Upper lobe of left lung (tissue), 4 donors: ENCODE results near the gene TP53I13.

Source experiments
- EP300 ChIP-seq, 4 donors: sonication (generic); formaldehyde crosslinking; IDR thresholded peaks; one replicate each; pipeline ENCODE4 v1.5.1; 2017; ENCODE audit warnings: antibody characterized with exemption in 4 of 4, control low read depth in 2 of 4
- POLR2A ChIP-seq, 4 donors: fragments of 450-650 bp; IDR thresholded peaks; one replicate each; pipeline ENCODE4 v1.5.1; 2016 to 2017; ENCODE audit warnings: antibody characterized with exemption in 4 of 4, mild to moderate bottlenecking in 2 of 4
- TF ChIP-seq, protein P1 (sequence below), 6 experiments: fragments of 450-650 bp in 4 of 6; fragments of 200-600 bp in 2 of 6; sonication (generic) in 2 of 6; IDR thresholded peaks; one replicate each; pipeline ENCODE4 v1.5.1; 2016 to 2019; ENCODE audit warnings: antibody characterized with exemption in 6 of 6

DNA sequence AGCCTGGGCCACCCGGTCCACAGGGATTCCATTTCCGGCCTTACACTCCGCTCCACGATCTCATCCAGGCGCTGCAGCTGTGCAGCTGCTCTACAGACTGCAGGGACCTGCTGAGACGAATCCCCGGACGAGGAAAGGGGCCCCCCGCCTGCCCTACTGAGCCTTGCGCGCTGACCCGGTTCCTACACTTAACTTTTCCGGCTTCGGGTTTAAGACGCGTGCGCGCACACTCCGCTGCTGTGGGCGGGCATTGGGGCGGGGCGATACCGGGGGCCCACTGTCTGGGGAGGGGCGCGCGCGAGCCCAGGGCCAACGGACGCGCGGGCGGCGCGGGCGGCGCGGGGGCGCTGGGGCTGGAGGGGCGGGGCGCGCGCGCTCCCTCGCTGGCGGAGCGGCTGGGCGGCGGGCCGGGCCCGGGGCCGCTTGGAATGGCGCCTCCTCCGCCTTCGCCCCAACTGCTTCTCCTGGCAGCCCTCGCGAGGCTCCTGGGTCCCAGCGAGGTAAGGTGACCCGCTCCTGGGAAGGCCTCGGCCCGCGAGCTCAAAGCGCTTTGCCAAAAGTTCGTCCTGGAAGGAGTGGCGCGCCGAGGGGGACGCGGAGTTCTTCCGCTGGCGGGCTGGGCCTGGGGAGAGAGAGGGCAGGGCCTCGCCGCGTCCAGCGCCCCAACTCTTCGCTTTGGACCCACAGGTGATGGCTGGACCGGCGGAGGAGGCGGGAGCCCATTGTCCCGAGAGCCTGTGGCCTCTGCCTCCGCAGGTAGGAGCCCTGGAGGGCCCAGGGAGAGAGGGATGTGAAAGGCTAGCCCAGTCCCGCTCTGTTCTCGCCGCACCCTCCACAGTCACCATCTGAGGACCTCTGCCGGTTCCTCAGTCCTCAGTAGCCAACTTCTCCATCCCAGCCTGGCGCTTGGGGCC is at the start of gene TP53I13:
- TF ChIP-seq POLR2A (IDR thresholded peaks at IDR 0.05) (peak in 3 of 4 donors; percentile 31 to 85 (median 61)), EP300 (IDR thresholded peaks at IDR 0.05) (no peak)
- TF ChIP-seq, protein P1, sequence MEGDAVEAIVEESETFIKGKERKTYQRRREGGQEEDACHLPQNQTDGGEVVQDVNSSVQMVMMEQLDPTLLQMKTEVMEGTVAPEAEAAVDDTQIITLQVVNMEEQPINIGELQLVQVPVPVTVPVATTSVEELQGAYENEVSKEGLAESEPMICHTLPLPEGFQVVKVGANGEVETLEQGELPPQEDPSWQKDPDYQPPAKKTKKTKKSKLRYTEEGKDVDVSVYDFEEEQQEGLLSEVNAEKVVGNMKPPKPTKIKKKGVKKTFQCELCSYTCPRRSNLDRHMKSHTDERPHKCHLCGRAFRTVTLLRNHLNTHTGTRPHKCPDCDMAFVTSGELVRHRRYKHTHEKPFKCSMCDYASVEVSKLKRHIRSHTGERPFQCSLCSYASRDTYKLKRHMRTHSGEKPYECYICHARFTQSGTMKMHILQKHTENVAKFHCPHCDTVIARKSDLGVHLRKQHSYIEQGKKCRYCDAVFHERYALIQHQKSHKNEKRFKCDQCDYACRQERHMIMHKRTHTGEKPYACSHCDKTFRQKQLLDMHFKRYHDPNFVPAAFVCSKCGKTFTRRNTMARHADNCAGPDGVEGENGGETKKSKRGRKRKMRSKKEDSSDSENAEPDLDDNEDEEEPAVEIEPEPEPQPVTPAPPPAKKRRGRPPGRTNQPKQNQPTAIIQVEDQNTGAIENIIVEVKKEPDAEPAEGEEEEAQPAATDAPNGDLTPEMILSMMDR (IDR thresholded peaks at IDR 0.05) = no peak
